GM23338 (cell line): ENCODE results near the gene FAXC. TPM values are rescaled to one million over a fixed set of nuclear protein-coding genes. Genes with fewer than 3 reads are reported as not detected.
A peak's percentile ranks its signal among the peaks of the same experiment; 100 is the strongest.

ENCODE experiments used
- ATAC-seq: fragments of 200-7000 bp; cut with Tn5 transposase; 3 replicates; pipeline ENCODE4 v1.9.1; 2020
- DNase-seq: peaks from one replicate; pipeline ENCODE4 v3.0.0-alpha.2; 2015; ENCODE audit warnings: low spot score
- H2AFZ ChIP-seq: fragments of 200-600 bp; sonication (generic); 2 replicates; pipeline ENCODE4 v1.8.0; 2016; ENCODE audit warnings: antibody characterized with exemption, mild to moderate bottlenecking, moderate library complexity
- H3F3A ChIP-seq: fragments of 200-600 bp; sonication (generic); replicated peaks from 2 replicates; pipeline ENCODE4 v1.8.0; 2017; ENCODE audit warnings: antibody characterized with exemption, mixed run types, low read depth
- H3K27ac ChIP-seq: fragments of 200-600 bp; sonication (generic); 2 replicates; pipeline ENCODE4 v1.6.1; 2016; ENCODE audit warnings: low read depth
- H3K27me3 ChIP-seq: fragments of 200-600 bp; sonication (generic); 2 replicates; pipeline ENCODE4 v1.8.0; 2016; ENCODE audit warnings: mild to moderate bottlenecking, mixed run types, moderate library complexity; ENCODE audit not compliant: insufficient read depth
- H3K36me3 ChIP-seq: fragments of 200-600 bp; sonication (generic); 2 replicates; pipeline ENCODE4 v1.8.0; 2016; ENCODE audit warnings: mild to moderate bottlenecking; ENCODE audit not compliant: insufficient read depth
- H3K4me1 ChIP-seq: fragments of 200-600 bp; sonication (generic); 2 replicates; pipeline ENCODE4 v1.8.0; 2016; ENCODE audit warnings: mild to moderate bottlenecking, moderate library complexity; ENCODE audit not compliant: insufficient read depth
- H3K4me2 ChIP-seq: fragments of 200-600 bp; sonication (generic); 2 replicates; pipeline ENCODE4 v1.7.1; 2017; ENCODE audit warnings: mixed run types
- H3K4me3 ChIP-seq: fragments of 200-600 bp; sonication (generic); 2 replicates; pipeline ENCODE4 v1.6.1; 2016; ENCODE audit warnings: mixed run types
- H3K79me2 ChIP-seq: fragments of 200-600 bp; sonication (generic); replicated peaks from 2 replicates; pipeline ENCODE4 v1.8.0; 2017; ENCODE audit warnings: mild to moderate bottlenecking; ENCODE audit not compliant: insufficient read depth
- H3K9me2 ChIP-seq: fragments of 200-600 bp; sonication (generic); 2 replicates; pipeline ENCODE4 v1.8.0; 2017; ENCODE audit not compliant: insufficient read depth
- H4K20me1 ChIP-seq: fragments of 200-600 bp; sonication (generic); replicated peaks from 2 replicates; pipeline ENCODE4 v1.8.0; 2017; ENCODE audit warnings: mild to moderate bottlenecking; ENCODE audit not compliant: insufficient read depth
- H3K27ac Mint-ChIP-seq: 2 replicates; pipeline ENCODE4 v1.8.0; 2020; ENCODE audit warnings: inconsistent platforms, mild to moderate bottlenecking, moderate library complexity, mixed read lengths
- H3K27me3 Mint-ChIP-seq: 3 replicates; pipeline ENCODE4 v1.8.0; 2022; ENCODE audit warnings: low read depth, mild to moderate bottlenecking, moderate library complexity, mixed read lengths, inconsistent platforms; ENCODE audit not compliant: insufficient read depth, poor library complexity
- H3K36me3 Mint-ChIP-seq: 3 replicates; pipeline ENCODE4 v1.8.0; 2021; ENCODE audit warnings: low read depth, mild to moderate bottlenecking, inconsistent platforms, moderate library complexity, mixed read lengths
- H3K4me1 Mint-ChIP-seq: 3 replicates; pipeline ENCODE4 v1.8.0; 2020; ENCODE audit warnings: mild to moderate bottlenecking, inconsistent platforms, mixed read lengths
- H3K4me3 Mint-ChIP-seq: 3 replicates; pipeline ENCODE4 v1.8.0; 2021; ENCODE audit warnings: moderate library complexity, mild to moderate bottlenecking, inconsistent platforms, mixed read lengths
- H3K9me3 Mint-ChIP-seq: 3 replicates; pipeline ENCODE4 v1.8.0; 2020; ENCODE audit warnings: moderate library complexity, mild to moderate bottlenecking, inconsistent platforms, mixed read lengths
- CREB1 ChIP-seq: fragments of 250-450 bp; sonication (Bioruptor Pico); IDR thresholded peaks from 2 replicates; pipeline ENCODE4 v1.5.0; 2020; ENCODE audit warnings: low read depth, mild to moderate bottlenecking, moderate library complexity
- CTCF ChIP-seq, 2 experiments: fragments of 200-600 bp in 1 of 2; sonication (generic) in 1 of 2; conservative IDR thresholded peaks; 2 replicates each; pipeline versions ENCODE4 v1.5.1 to v1.6.1; 2016 to 2017; ENCODE audit warnings: antibody characterized with exemption in 2 of 2, low read depth in 2 of 2, mild to moderate bottlenecking in 2 of 2, moderate library complexity in 1 of 2
- EZH2 ChIP-seq: fragments of 200-600 bp; sonication (generic); IDR thresholded peaks from one replicate; pipeline ENCODE4 v1.8.0; 2017; ENCODE audit warnings: antibody characterized with exemption, mild to moderate bottlenecking, low read depth; ENCODE audit not compliant: unreplicated experiment
- JUNB ChIP-seq: IDR thresholded peaks from one replicate; pipeline ENCODE4 v1.6.1; 2016; ENCODE audit warnings: antibody characterized with exemption; ENCODE audit not compliant: unreplicated experiment
- NANOG ChIP-seq: IDR thresholded peaks from 2 replicates; pipeline ENCODE4 v1.6.1; 2016; ENCODE audit warnings: antibody characterized with exemption, borderline replicate concordance
- POLR2AphosphoS5 ChIP-seq: IDR thresholded peaks from 2 replicates; pipeline ENCODE4 v1.6.1; 2016; ENCODE audit warnings: antibody characterized with exemption, low read depth
- REST ChIP-seq: IDR thresholded peaks from one replicate; pipeline ENCODE4 v1.6.1; 2018; ENCODE audit warnings: antibody characterized with exemption; ENCODE audit not compliant: unreplicated experiment
- ZNF114 ChIP-seq: fragments of 250-450 bp; sonication (Bioruptor Pico); IDR thresholded peaks from 2 replicates; pipeline ENCODE4 v1.5.0; 2020; ENCODE audit warnings: mild to moderate bottlenecking, moderate library complexity
- ZNF331 ChIP-seq: fragments of 250-450 bp; sonication (Bioruptor Pico); IDR thresholded peaks from 2 replicates; pipeline ENCODE4 v1.5.0; 2020; ENCODE audit warnings: low read depth, mild to moderate bottlenecking, moderate library complexity
- polyA plus RNA-seq: library from polyadenylated mRNA; unstranded; fragments of >200 nt; fragmentation: Nextera tagmentation; extraction: Ambion mirVana; gene quantifications from 2 replicates; pipeline ENCODE4 v1.2.1, GENCODE V29; 2016
- total RNA-seq: library from RNA; depleted of rRNA; stranded (reverse); fragments of >200 nt; shearing (Covaris generic); gene quantifications from 2 replicates; pipeline ENCODE4 v1.2.3, GENCODE V29; 2014
- TF ChIP-seq, protein P1 (sequence below): IDR thresholded peaks from 2 replicates; pipeline ENCODE4 v1.6.1; 2016; ENCODE audit warnings: antibody characterized with exemption

Gene FAXC
- total and polyA plus RNA-seq, 2 experiments from 2014 or later, result 10.5 to 15.2 TPM

DNA sequence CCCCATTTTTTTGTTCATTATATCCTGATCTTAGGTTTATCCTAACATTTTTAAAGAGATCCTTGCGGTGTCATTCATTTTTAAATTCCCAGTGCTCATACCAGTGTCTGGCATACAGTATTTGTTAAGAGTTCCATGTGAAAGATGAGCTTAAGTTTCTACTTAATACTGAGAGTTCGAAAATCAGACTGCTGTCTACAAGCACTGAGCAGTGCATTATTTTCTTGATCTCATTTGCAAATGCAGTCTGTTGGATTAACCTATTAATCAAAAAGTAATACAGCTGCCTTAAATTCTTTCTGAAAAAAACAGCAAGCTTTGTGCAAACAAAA lies 43.9 kb upstream of the FAXC start:
- ATAC-seq, result no peak

More for the DNA sequence above, 43.9 kb upstream of the FAXC start:
- peak overlapping the region; percentile 82 for H3K4me3 ChIP-seq
- no peaks in the 10 kb centered on the region for H3K9me3 Mint-ChIP-seq
- H3K4me2 ChIP-seq, result peak overlapping the region; percentile 84
- no peaks in the 10 kb centered on the region for H3K9me2 ChIP-seq
- no peaks in the 10 kb centered on the region for H4K20me1 ChIP-seq
- no peak for DNase-seq
- TF ChIP-seq CREB1 (CRISPR knock-in tag) (no peak), CTCF (conservative IDR thresholded peaks at IDR 0.05; ENCODE audit: low read depth in 2 of 2) (no peak), ZNF331 (no peak), JUNB (no peak), EZH2 (no peak), POLR2AphosphoS5 (no peak), REST (no peak), NANOG (no peak), ZNF114 (CRISPR knock-in tag) (no peak)
- TF ChIP-seq, protein P1, sequence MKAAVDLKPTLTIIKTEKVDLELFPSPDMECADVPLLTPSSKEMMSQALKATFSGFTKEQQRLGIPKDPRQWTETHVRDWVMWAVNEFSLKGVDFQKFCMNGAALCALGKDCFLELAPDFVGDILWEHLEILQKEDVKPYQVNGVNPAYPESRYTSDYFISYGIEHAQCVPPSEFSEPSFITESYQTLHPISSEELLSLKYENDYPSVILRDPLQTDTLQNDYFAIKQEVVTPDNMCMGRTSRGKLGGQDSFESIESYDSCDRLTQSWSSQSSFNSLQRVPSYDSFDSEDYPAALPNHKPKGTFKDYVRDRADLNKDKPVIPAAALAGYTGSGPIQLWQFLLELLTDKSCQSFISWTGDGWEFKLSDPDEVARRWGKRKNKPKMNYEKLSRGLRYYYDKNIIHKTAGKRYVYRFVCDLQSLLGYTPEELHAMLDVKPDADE, result no peak
- no peaks in the 10 kb centered on the region; the same call in 1 of the 2 replicates for H3K36me3 ChIP-seq
- peaks cover 4% of the 10 kb centered on the region for H3K4me1 Mint-ChIP-seq
- H3K27ac Mint-ChIP-seq, result peak overlapping the region; percentile 99
- H3K36me3 Mint-ChIP-seq, result no peaks in the 10 kb centered on the region; the same call in 1 of the 3 replicates
- peaks cover 19% of the 10 kb centered on the region; the same call in 1 of the 2 replicates for H3F3A ChIP-seq
- peaks cover 8% of the 10 kb centered on the region; the same call in 1 of the 2 replicates for H3K79me2 ChIP-seq
- peak overlapping the region; percentile 84; the same call in 1 of the 2 replicates for H2AFZ ChIP-seq
- 0 out of 2 replicates have a peak, but pooled peaks cover 5% of the 10 kb centered on the region for H3K4me1 ChIP-seq
- H3K27me3 Mint-ChIP-seq, result peaks cover 15% of the 10 kb centered on the region
- peak overlapping the region; percentile 98 for H3K27ac ChIP-seq
- peak overlapping the region; percentile 96 for H3K4me3 Mint-ChIP-seq
- H3K27me3 ChIP-seq, result no peaks in the 10 kb centered on the region
